HG03095 (cell line): Measurements from ENCODE around the gene FNIP2.

Source experiments
- ATAC-seq: cut with Tn5 transposase; IDR thresholded peaks from one replicate; pipeline ENCODE4 v1.9.1; 2021; ENCODE audit warnings: moderate library complexity; ENCODE audit not compliant: unreplicated experiment

FNIP2 gene

GRCh38 chr4:158835226-158836001, 66.6 kb downstream of the FNIP2 start:
- no peak for ATAC-seq

GRCh38 chr4:158836002-158836369, 67.2 kb downstream of the FNIP2 start:
- no peak for ATAC-seq

- no peak for ATAC-seq
Measured at GRCh38 chr4:158836828-158837449, 68.1 kb downstream of the FNIP2 start.

GRCh38 chr4:158837527-158838141, 68.8 kb downstream of the FNIP2 start:
- no peak for ATAC-seq

- ATAC-seq, result no peak
Measured at GRCh38 chr4:158840131-158840530, 71.3 kb downstream of the FNIP2 start.

- no peak for ATAC-seq
Measured at GRCh38 chr4:158841540-158841939, 72.7 kb downstream of the FNIP2 start.

- ATAC-seq, result no peak
Measured at GRCh38 chr4:158845311-158846041, 76.7 kb downstream of the FNIP2 start.

- no peak for ATAC-seq
Measured at GRCh38 chr4:158847535-158847934, 78.7 kb downstream of the FNIP2 start.

- ATAC-seq, result no peak
Measured at GRCh38 chr4:158849681-158850080, 80.9 kb downstream of the FNIP2 start.

GRCh38 chr4:158850371-158850770, 81.5 kb downstream of the FNIP2 start:
- no peak for ATAC-seq

GRCh38 chr4:158850800-158851644, 82.2 kb downstream of the FNIP2 start:
- ATAC-seq, result no peak

GRCh38 chr4:158854236-158854635, 85.4 kb downstream of the FNIP2 start:
- ATAC-seq, result no peak

GRCh38 chr4:158856852-158857251, 88.0 kb downstream of the FNIP2 start:
- peak; percentile 46 for ATAC-seq

- ATAC-seq, result no peak
Measured at GRCh38 chr4:158857951-158858350, 89.1 kb downstream of the FNIP2 start.

- ATAC-seq, result no peak
Measured at GRCh38 chr4:158858410-158859199, 89.8 kb downstream of the FNIP2 start.

- no peak for ATAC-seq
Measured at GRCh38 chr4:158859661-158860060, 90.8 kb downstream of the FNIP2 start.

GRCh38 chr4:158860856-158861255, 92.0 kb downstream of the FNIP2 start:
- peak; percentile 82 for ATAC-seq

GRCh38 chr4:158861281-158861680, 92.5 kb downstream of the FNIP2 start:
- ATAC-seq, result peak; percentile 45

- no peak for ATAC-seq
Measured at GRCh38 chr4:158861766-158862165, 92.9 kb downstream of the FNIP2 start.

- no peak for ATAC-seq
Measured at GRCh38 chr4:158863296-158863695, 94.5 kb downstream of the FNIP2 start.
